NCI-H1092 (cell line): ENCODE data around the gene PLIN5.

Source experiments
- DNase-seq: peaks from one replicate; lab custom pipeline; 2025; lab: John Stamatoyannopoulos, UW

PLIN5 gene

GRCh38 chr19:4487572-4487971, 47.5 kb downstream of the PLIN5 start:
- DNase-seq: no peak

DNA sequence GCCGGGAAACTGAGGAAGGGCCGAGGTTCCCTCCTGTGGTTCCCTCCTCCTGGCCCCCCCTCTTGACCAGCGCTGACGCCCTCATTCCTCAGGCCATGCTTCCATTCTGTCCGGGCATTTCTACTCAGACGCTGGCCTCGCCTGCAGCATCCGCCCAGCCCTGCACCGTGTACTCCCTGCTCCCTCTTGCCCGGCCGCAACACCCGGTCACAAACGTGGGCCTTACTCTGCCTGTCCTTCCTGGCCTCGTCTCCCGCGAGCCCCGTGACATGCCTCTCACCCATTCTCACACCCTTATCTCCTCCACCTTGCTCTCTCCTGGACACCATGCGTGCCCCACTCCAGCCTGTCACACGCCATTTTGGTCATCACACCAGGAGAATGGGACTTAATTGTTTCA, 51.6 kb downstream of the PLIN5 start:
- no peak for DNase-seq

- DNase-seq: no peak
Measured at GRCh38 chr19:4482721-4483364, 52.2 kb downstream of the PLIN5 start.

GRCh38 chr19:4477034-4477801, 57.8 kb downstream of the PLIN5 start:
- DNase-seq: no peak

- DNase-seq: peak; percentile 70
Measured at GRCh38 chr19:4474514-4475022, 60.5 kb downstream of the PLIN5 start.

- DNase-seq: no peak
Measured at GRCh38 chr19:4473763-4474513, 61.1 kb downstream of the PLIN5 start.

DNA sequence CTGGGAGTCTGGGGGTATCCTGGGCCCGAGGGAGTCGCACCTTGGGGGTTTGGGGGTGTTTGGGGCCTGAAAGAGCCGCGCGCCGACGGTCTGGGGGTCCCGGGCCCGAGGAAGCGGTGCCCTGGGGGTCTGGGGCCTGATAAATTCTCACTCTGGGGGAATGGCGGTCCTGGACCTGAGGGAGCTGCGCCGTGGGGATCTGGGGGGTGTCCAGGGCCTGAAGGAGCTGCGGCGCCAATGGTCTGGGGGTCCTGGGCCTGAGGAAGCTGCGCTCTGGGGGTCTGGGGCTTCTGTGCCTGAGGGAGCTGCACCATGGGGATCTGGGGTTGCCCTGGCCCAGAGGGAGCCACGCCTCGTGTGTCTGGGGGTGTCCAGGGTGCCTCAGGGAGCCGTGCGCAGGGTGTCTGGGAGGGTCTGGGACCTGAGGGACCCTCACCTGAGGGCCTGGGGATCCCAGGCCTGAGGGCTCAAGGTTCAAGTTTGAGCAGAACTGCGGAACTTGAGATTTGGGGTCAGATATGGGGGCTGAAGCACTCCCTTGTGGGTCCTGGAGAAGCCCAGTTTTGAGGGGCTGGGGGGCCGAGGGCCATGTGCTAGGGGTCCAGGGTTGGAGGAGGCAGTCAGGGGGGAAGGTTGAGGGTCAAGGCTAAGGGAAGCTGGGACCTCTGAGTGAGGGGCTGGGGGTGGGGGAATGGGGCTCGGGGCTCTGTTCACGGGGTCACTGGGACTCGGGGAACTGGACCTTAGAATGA, 61.8 kb downstream of the PLIN5 start:
- no peak for DNase-seq
